Thymus (tissue), 11 donors: ENCODE results near the gene CEACAM19. TPM values are rescaled to one million over a fixed set of nuclear protein-coding genes. Genes with fewer than 3 reads are reported as not detected.
"Not testable (repeated sequence)": the region's sequence is repeated elsewhere in the genome, so short reads cannot be mapped to it uniquely, and the experiment has no call there.

Experiments
- DNase-seq, 9 donors: peaks; one replicate each; pipeline ENCODE4 v3.0.0-alpha.2; 2013; ENCODE audit warnings: low spot score in 9 of 9, low read depth in 6 of 9, missing footprints in 1 of 9
- H3K27ac ChIP-seq, 2 donors: one replicate each; pipeline ENCODE4 v1.5.1; 2013; ENCODE audit warnings: control low read depth in 1 of 2, low read depth in 1 of 2, low read length in 1 of 2, mild to moderate bottlenecking in 1 of 2, moderate library complexity in 1 of 2
- H3K27me3 ChIP-seq, 2 donors: one replicate each; pipeline ENCODE4 v1.5.1; 2013; ENCODE audit warnings: low read length in 1 of 2; ENCODE audit not compliant: control insufficient read depth in 2 of 2, insufficient read depth in 1 of 2
- H3K36me3 ChIP-seq, 2 donors: one replicate each; pipeline ENCODE4 v1.5.1; 2013; ENCODE audit warnings: low read length in 1 of 2, mild to moderate bottlenecking in 1 of 2, moderate library complexity in 1 of 2; ENCODE audit not compliant: control insufficient read depth in 2 of 2, insufficient read depth in 2 of 2
- H3K4me1 ChIP-seq, 2 donors: one replicate each; pipeline ENCODE4 v1.5.1; 2013; ENCODE audit warnings: low read length in 2 of 2; ENCODE audit not compliant: control insufficient read depth in 2 of 2, insufficient read depth in 2 of 2
- H3K4me3 ChIP-seq, 2 donors: one replicate each; pipeline ENCODE4 v1.5.1; 2013; ENCODE audit warnings: low read length in 2 of 2, control low read depth in 1 of 2, mild to moderate bottlenecking in 1 of 2
- H3K9me3 ChIP-seq, 2 donors: one replicate each; pipeline ENCODE4 v1.5.1; 2013; ENCODE audit warnings: low read length in 1 of 2, mild to moderate bottlenecking in 1 of 2; ENCODE audit not compliant: control insufficient read depth in 2 of 2, insufficient read depth in 1 of 2
- WGBS: extraction: QIAGEN DNeasy Blood & Tissue Kit; methylation state at CpG from one replicate; pipeline ENCODE4 v1.1.7; 2013; 5-methylcytosine and 5-hydroxymethylcytosine counted together
- polyA plus RNA-seq: library from polyadenylated mRNA; stranded (reverse); fragments of 200-250 nt; gene quantifications from one replicate; pipeline ENCODE4 v1.2.3, GENCODE V29; 2013
- total RNA-seq: library from RNA; stranded (reverse); fragments of 120-200 nt; gene quantifications from one replicate; pipeline ENCODE4 v1.2.4, GENCODE V29; 2013
- donor health status: healthy.

The CEACAM19 gene
- total and polyA plus RNA-seq, 2 donors, result 0.28 to 3.5 TPM

DNA sequence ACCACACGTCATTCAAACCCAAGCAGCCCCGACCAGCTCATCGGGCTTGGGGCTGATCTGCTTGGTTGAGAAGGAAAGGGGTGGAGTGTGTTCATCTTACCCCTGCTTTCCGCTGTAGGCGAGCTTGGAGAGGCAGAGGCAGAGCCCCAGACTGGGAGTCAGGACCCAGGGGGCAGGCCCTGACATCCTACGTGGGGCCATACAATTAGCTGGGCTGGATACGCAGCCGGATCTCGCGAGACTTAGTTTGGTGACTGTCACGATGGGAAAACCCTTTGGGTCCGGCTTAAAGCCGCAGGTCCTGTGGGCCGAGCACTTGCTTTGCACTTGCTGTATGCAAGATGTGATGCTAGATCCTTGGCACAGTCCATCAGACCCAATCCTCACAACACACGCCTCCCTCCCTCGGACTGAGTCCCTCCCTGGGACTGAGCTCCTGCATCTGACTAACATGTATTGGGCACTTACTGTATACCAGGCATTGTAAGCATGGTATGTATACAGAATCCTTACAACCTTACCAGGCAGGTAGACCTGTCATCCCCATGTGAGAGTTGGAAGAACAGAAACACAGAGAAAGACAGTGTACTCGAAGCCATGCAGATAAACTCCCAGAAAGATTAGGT lies 31.4 kb downstream of the CEACAM19 start:
- DNase-seq, result no peak
- no peaks in the 10 kb centered on the region for H3K27me3 ChIP-seq
- H3K4me3 ChIP-seq, result no peak overlapping the region
- H3K27ac ChIP-seq, result no peak overlapping the region
- peaks cover 0 to 4% of the 10 kb centered on the region in 2 donors for H3K4me1 ChIP-seq
- no peaks in the 10 kb centered on the region for H3K9me3 ChIP-seq
- H3K36me3 ChIP-seq, result no peaks in the 10 kb centered on the region
- 93% methylated on average over 17 of the region's 17 CpGs for WGBS

DNA sequence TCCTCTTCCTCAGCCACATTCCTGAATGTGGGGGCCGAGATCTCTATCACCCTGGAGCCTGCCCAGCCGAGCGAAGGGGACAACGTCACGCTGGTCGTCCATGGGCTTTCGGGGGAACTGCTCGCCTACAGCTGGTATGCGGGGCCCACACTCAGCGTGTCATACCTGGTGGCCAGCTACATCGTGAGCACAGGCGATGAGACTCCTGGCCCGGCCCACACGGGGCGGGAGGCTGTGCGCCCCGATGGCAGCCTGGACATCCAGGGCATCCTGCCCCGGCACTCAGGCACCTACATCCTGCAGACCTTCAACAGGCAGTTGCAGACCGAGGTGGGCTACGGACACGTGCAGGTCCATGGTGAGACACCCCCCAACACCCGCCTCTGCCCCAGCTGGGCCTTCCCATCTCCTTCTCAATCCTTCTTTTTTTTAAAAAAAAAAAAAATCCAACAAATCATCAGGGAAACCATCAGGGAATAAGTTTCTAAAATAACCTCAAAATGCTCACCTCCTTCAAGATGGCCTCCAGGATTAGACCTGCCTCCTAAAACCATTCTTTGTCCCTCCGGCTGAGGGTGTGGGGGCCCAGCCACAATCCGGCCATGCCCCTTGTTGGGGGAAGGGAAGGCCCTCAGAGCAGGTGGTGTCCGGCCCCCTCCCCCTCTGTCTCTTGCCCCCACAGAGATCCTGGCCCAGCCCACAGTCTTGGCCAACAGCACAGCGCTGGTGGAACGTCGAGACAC lies 32.2 kb downstream of the CEACAM19 start:
- WGBS, result 95% methylated on average over 28 of the region's 28 CpGs
- Histone ChIP-seq H3K27me3 (no peaks in the 10 kb centered on the region), H3K27ac (no peak overlapping the region), H3K4me1 (no peaks in the 10 kb centered on the region), H3K9me3 (no peaks in the 10 kb centered on the region), H3K36me3 (no peaks in the 10 kb centered on the region), H3K4me3 (no peak overlapping the region)
- no peak for DNase-seq

GRCh38 chr19:44704982-44705381 lies 33.7 kb downstream of the CEACAM19 start:
- Histone ChIP-seq H3K36me3 (no peaks in the 10 kb centered on the region), H3K27me3 (no peaks in the 10 kb centered on the region), H3K4me3 (no peak overlapping the region), H3K27ac (no peak overlapping the region), H3K4me1 (no peaks in the 10 kb centered on the region), H3K9me3 (no peaks in the 10 kb centered on the region)
- DNase-seq, result no peak
- 93% methylated on average over 1 of the region's 1 CpG for WGBS

- 95% methylated on average over 12 of the region's 12 CpGs for WGBS
- Histone ChIP-seq H3K9me3 (no peaks in the 10 kb centered on the region), H3K27me3 (no peaks in the 10 kb centered on the region), H3K27ac (no peak overlapping the region), H3K4me1 (no peaks in the 10 kb centered on the region), H3K36me3 (no peaks in the 10 kb centered on the region), H3K4me3 (no peak overlapping the region)
- DNase-seq, result no peak
Measured at GRCh38 chr19:44705502-44706010, 34.3 kb downstream of the CEACAM19 start.

DNA sequence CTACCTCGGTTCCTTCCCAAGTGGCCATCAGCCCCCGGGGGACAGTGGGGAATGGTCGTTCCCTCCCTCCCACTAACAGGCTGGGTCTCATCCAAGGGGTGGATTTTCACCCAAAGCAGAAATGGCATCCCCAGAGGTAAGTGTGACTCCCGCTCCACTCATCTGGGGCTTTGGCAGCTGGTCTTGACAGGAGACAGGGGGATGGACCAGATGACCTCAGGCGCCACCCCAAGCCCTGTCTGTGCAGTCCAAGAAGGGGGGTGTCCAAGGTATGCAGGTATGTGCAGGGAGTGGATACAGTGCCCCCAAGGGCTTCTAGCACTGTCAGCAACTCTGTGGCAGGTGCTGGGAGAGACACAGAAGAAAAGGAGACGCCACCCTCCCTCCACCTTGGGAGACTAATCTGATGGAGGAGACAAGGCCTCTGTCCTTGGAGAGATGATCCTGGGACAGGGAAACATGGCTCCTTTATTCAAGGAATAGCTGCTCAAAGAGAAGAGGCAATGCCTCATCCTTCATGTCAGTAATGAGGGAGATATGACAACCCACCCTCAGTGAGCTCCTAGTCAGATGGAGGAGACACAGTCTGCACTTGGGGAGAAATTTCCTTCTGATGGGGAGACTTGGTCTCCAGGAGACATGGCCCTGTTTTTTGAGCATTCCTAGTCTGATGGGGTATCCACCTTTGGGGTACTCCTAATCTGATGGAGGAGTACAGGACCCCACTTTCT lies 35.4 kb downstream of the CEACAM19 start:
- Histone ChIP-seq H3K27ac (no peak overlapping the region), H3K27me3 (no peaks in the 10 kb centered on the region), H3K4me3 (no peak overlapping the region), H3K9me3 (no peaks in the 10 kb centered on the region), H3K4me1 (peaks cover 0 to 2% of the 10 kb centered on the region in 2 donors), H3K36me3 (no peaks in the 10 kb centered on the region)
- WGBS, result 98% methylated on average over 6 of the region's 6 CpGs
- DNase-seq, result no peak

DNA sequence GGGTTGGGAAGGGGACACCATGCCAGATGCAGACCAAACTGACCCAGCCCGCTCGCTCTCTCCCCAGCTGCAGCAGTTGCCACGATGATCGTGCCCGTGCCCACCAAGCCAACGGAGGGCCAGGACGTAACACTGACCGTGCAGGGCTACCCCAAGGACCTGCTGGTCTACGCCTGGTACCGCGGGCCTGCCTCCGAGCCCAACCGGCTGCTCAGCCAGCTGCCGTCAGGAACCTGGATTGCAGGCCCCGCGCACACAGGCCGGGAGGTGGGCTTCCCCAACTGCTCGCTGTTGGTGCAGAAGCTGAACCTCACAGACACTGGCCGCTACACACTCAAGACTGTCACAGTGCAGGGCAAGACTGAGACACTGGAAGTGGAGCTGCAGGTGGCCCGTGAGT lies 36.5 kb downstream of the CEACAM19 start:
- Histone ChIP-seq H3K9me3 (no peaks in the 10 kb centered on the region), H3K27me3 (no peaks in the 10 kb centered on the region), H3K4me1 (peaks cover 0 to 2% of the 10 kb centered on the region in 2 donors), H3K36me3 (no peaks in the 10 kb centered on the region), H3K4me3 (no peak overlapping the region), H3K27ac (no peak overlapping the region)
- WGBS, result 95% methylated on average over 20 of the region's 20 CpGs
- no peak for DNase-seq

DNA sequence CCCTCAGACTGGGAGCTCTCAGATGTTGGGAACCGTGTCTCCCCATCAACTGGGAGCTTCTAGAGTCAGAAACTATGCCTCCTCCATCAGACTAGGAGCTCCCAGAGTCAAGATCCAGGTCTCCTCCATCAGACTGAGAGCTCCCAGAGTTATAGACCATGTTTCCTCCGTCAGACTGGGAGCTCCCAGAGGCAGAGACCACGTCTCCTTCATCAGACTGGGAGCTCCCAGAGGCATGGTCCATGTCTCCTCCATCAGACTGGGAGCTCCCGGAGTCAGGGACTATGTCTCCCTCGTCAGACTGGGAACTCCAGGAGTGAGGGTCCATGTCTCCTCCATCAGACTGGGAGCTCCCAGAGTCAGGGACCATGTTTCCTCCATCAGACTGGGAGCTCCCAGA lies 37.7 kb downstream of the CEACAM19 start:
- Histone ChIP-seq H3K4me3 (no peak overlapping the region), H3K9me3 (no peaks in the 10 kb centered on the region), H3K36me3 (no peaks in the 10 kb centered on the region), H3K4me1 (peaks cover 0 to 2% of the 10 kb centered on the region in 2 donors), H3K27ac (no peak overlapping the region), H3K27me3 (no peaks in the 10 kb centered on the region)
- 79% methylated on average over 5 of the region's 5 CpGs for WGBS
- no peak for DNase-seq

DNA sequence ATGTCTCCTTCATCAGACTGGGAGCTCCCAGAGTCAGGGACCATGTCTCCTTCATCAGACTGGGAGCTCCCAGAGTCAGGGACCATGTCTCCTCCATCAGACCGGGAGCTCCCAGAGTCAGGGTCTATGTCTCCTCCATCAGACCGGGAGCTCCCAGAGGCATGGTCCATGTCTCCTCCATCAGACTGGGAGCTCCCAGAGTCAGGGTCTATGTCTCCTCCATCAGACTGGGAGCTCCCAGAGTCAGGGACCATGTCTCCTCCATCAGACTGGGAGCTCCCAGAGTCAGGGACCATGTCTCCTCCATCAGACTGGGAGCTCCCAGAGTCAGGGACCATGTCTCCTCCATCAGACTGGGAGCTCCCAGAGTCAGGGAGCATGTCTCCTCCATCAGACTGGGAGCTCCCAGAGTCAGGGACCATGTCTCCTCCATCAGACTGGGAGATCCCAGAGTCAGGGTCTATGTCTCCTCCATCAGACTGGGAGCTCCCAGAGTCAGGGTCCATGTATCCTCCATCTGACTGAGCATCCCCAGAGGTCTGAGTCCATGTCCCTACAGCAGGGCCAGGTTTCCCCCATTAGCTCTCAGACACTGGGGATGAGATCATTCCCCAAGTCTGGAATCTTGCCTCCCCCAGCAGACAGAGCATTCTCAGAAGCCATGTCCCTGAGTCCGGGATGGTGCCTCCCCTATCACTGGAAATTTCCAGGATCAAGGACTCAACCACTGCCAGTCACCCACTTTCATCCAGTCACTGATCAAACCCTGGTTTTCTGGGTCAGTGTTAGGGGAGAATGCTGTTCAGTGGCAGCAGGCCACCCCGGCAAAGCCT lies 38.4 kb downstream of the CEACAM19 start:
- not testable (repeated sequence) for H3K36me3 ChIP-seq, H3K27me3 ChIP-seq, DNase-seq, H3K27ac ChIP-seq, H3K4me1 ChIP-seq, H3K4me3 ChIP-seq, H3K9me3 ChIP-seq
- 96% methylated on average over 4 of the region's 4 CpGs for WGBS
